ENCODE results near the gene NRL. TPM values are rescaled to one million over a fixed set of nuclear protein-coding genes. Genes with fewer than 3 reads are reported as not detected.

The NRL gene
- polyA plus RNA-seq, 3 donors = 1.1 to 1.5 (median 1.3) TPM

GRCh38 chr14:24130380-24130716 is 15.6 kb upstream of the NRL start, which contains the start of gene FITM1:
FITM1 (plus strand) TSS chr14:24130659; CDS start chr14:24131564, 905 bp downstream.
- Mint-ChIP-seq H3K27ac (peak within 1 kb of the TSS in 4 of 7 donors; percentile 2 to 86 (median 57)), H3K27me3 (ENCODE audit: low read depth in 3 of 3) (no peaks in the 10 kb centered on the region), H3K4me1 (peaks cover 13% of the 10 kb centered on the region), H3K36me3 (peaks cover 11 to 26% of the 10 kb centered on the region in 2 donors), H3K9me3 (peaks cover 0 to 1% (median 0%) of the 10 kb centered on the region in 7 donors), H3K4me3 (no peak within 1 kb of the TSS)
- Histone ChIP-seq H3K9ac (ENCODE audit: insufficient read depth, low read length, poor library complexity, severe bottlenecking) (no peak within 1 kb of the TSS), H3K36me3 (replicated peaks in 1 of 2; ENCODE audit: control insufficient read depth in 1 of 2, insufficient read depth in 2 of 2, low read length in 2 of 2) (no peaks in the 10 kb centered on the region), H3K4me3 (replicated peaks in 1 of 3; ENCODE audit: low read depth in 2 of 3, low read length in 3 of 3) (no peak within 1 kb of the TSS), H4K20me1 (ENCODE audit: insufficient read depth, low read length) (no peaks in the 10 kb centered on the region), H3K4me1 (ENCODE audit: control insufficient read depth in 1 of 2, insufficient read depth in 2 of 2, low read length in 2 of 2) (peaks cover 7 to 10% of the 10 kb centered on the region in 2 donors), H2AFZ (ENCODE audit: insufficient read depth, low read depth, low read length, poor library complexity, severe bottlenecking) (no peak within 1 kb of the TSS), H3K9me3 (replicated peaks in 1 of 2; ENCODE audit: control insufficient read depth in 1 of 2, insufficient read depth in 1 of 2, low read length in 2 of 2) (no peaks in the 10 kb centered on the region), H3K79me2 (ENCODE audit: insufficient read depth, low read length) (no peaks in the 10 kb centered on the region), H3K27ac (ENCODE audit: low read depth in 1 of 2, low read length in 2 of 2) (no peak within 1 kb of the TSS), H3K27me3 (ENCODE audit: control insufficient read depth in 2 of 2, insufficient read depth in 2 of 2, low read length in 2 of 2) (no peaks in the 10 kb centered on the region), H3K4me2 (replicated peaks; ENCODE audit: extremely low read depth, low read length, poor library complexity, severe bottlenecking) (no peak within 1 kb of the TSS)
- intact Hi-C loops (cut with micrococcal nuclease) = loop anchor here in 1 of 2 donors (10.0 kb wide), 1 partner anchor 104 kb away; the partner anchor contains the start of genes GMPR2 and NEDD8
- 75% methylated on average over 4 of the region's 5 CpGs for WGBS (ENCODE audit: insufficient coverage)
- TF ChIP-seq, protein P1, sequence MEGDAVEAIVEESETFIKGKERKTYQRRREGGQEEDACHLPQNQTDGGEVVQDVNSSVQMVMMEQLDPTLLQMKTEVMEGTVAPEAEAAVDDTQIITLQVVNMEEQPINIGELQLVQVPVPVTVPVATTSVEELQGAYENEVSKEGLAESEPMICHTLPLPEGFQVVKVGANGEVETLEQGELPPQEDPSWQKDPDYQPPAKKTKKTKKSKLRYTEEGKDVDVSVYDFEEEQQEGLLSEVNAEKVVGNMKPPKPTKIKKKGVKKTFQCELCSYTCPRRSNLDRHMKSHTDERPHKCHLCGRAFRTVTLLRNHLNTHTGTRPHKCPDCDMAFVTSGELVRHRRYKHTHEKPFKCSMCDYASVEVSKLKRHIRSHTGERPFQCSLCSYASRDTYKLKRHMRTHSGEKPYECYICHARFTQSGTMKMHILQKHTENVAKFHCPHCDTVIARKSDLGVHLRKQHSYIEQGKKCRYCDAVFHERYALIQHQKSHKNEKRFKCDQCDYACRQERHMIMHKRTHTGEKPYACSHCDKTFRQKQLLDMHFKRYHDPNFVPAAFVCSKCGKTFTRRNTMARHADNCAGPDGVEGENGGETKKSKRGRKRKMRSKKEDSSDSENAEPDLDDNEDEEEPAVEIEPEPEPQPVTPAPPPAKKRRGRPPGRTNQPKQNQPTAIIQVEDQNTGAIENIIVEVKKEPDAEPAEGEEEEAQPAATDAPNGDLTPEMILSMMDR (IDR thresholded peaks at IDR 0.05) = no peak
- peak in 1 of 3 donors; percentile 44 for DNase-seq

- H3K9me3 ChIP-seq (replicated peaks in 1 of 2; ENCODE audit: control insufficient read depth in 1 of 2, insufficient read depth in 1 of 2, low read length in 2 of 2) = no peaks in the 10 kb centered on the region
- H2AFZ ChIP-seq (ENCODE audit: insufficient read depth, low read depth, low read length, poor library complexity, severe bottlenecking) = no peak overlapping the region
- TF ChIP-seq, protein P1 (IDR thresholded peaks at IDR 0.05) = no peak
- Mint-ChIP-seq H3K27ac (no peak overlapping the region), H3K4me1 (peaks cover 9% of the 10 kb centered on the region), H3K27me3 (ENCODE audit: low read depth in 3 of 3) (no peaks in the 10 kb centered on the region), H3K4me3 (no peak overlapping the region), H3K36me3 (peaks cover 11 to 34% of the 10 kb centered on the region in 2 donors), H3K9me3 (peaks cover 0 to 1% (median 0%) of the 10 kb centered on the region in 7 donors)
- H3K4me3 ChIP-seq (replicated peaks in 1 of 3; ENCODE audit: low read depth in 2 of 3, low read length in 3 of 3) = no peak overlapping the region
- H3K36me3 ChIP-seq (replicated peaks in 1 of 2; ENCODE audit: control insufficient read depth in 1 of 2, insufficient read depth in 2 of 2, low read length in 2 of 2) = peaks cover 0 to 4% of the 10 kb centered on the region in 2 donors
- no peak overlapping the region for H3K27ac ChIP-seq (ENCODE audit: low read depth in 1 of 2, low read length in 2 of 2)
- 82% methylated on average over 5 of the region's 8 CpGs for WGBS (ENCODE audit: insufficient coverage)
- no peaks in the 10 kb centered on the region for H3K79me2 ChIP-seq (ENCODE audit: insufficient read depth, low read length)
- H3K4me2 ChIP-seq (replicated peaks; ENCODE audit: extremely low read depth, low read length, poor library complexity, severe bottlenecking) = no peak overlapping the region
- peaks cover 5 to 7% of the 10 kb centered on the region in 2 donors for H3K4me1 ChIP-seq (ENCODE audit: control insufficient read depth in 1 of 2, insufficient read depth in 2 of 2, low read length in 2 of 2)
- DNase-seq = no peak
- no peak overlapping the region for H3K9ac ChIP-seq (ENCODE audit: insufficient read depth, low read length, poor library complexity, severe bottlenecking)
- no peaks in the 10 kb centered on the region for H3K27me3 ChIP-seq (ENCODE audit: control insufficient read depth in 2 of 2, insufficient read depth in 2 of 2, low read length in 2 of 2)
- intact Hi-C loops (cut with micrococcal nuclease) = no loop called here
- no peaks in the 10 kb centered on the region for H4K20me1 ChIP-seq (ENCODE audit: insufficient read depth, low read length)
Measured at GRCh38 chr14:24129410-24129998, 14.8 kb upstream of the NRL start.

All from CD14-positive monocyte (primary cell).